Smooth muscle cell (in vitro differentiated cells): ENCODE data around the gene PDE2A. TPM values are rescaled to one million over a fixed set of nuclear protein-coding genes. Genes with fewer than 3 reads are reported as not detected.
"Not testable (repeated sequence)": the region's sequence is repeated elsewhere in the genome, so short reads cannot be mapped to it uniquely, and the experiment has no call there.

ENCODE experiments used
- DNase-seq: peaks from one replicate; lab custom pipeline; 2025; ENCODE audit not compliant: unreplicated experiment; lab: John Stamatoyannopoulos, UW
- H2AFZ ChIP-seq: fragments of 200-600 bp; sonication (generic); 2 replicates; pipeline ENCODE4 v1.6.0; 2016; ENCODE audit warnings: antibody characterized with exemption, low read depth, mild to moderate bottlenecking
- H3F3A ChIP-seq: fragments of 200-600 bp; sonication (generic); 2 replicates; pipeline ENCODE4 v1.6.0; 2017; ENCODE audit warnings: antibody characterized with exemption, low read depth
- H3K27ac ChIP-seq: fragments of 200-600 bp; sonication (generic); 2 replicates; pipeline ENCODE4 v1.5.1; 2016; ENCODE audit warnings: low read depth, mild to moderate bottlenecking
- H3K27me3 ChIP-seq: fragments of 200-600 bp; sonication (generic); 2 replicates; pipeline ENCODE4 v1.6.1; 2016; ENCODE audit warnings: low read depth, mild to moderate bottlenecking
- H3K36me3 ChIP-seq: fragments of 200-600 bp; sonication (generic); 2 replicates; pipeline ENCODE4 v1.5.1; 2016; ENCODE audit warnings: low read depth
- H3K4me1 ChIP-seq: fragments of 200-600 bp; sonication (generic); 2 replicates; pipeline ENCODE4 v1.5.1; 2016; ENCODE audit warnings: low read depth
- H3K4me2 ChIP-seq: fragments of 200-600 bp; sonication (generic); 2 replicates; pipeline ENCODE4 v1.6.0; 2016; ENCODE audit warnings: mild to moderate bottlenecking
- H3K4me3 ChIP-seq: fragments of 200-600 bp; sonication (generic); 2 replicates; pipeline ENCODE4 v1.5.1; 2016; ENCODE audit warnings: mild to moderate bottlenecking
- H3K79me2 ChIP-seq: fragments of 200-600 bp; sonication (generic); 2 replicates; pipeline ENCODE4 v1.6.0; 2016; ENCODE audit warnings: low read depth, mild to moderate bottlenecking
- H3K9ac ChIP-seq: fragments of 200-600 bp; sonication (generic); 2 replicates; pipeline ENCODE4 v1.6.0; 2016; ENCODE audit warnings: low read depth
- H3K9me3 ChIP-seq: fragments of 200-600 bp; sonication (generic); replicated peaks from 2 replicates; pipeline ENCODE4 v1.5.1; 2016; ENCODE audit warnings: low read depth
- H4K20me1 ChIP-seq: fragments of 200-600 bp; sonication (generic); 2 replicates; pipeline ENCODE4 v1.6.0; 2016; ENCODE audit warnings: low read depth
- WGBS: methylation state at CpG from one replicate; pipeline ENCODE4 v1.1.7; 2016; ENCODE audit warnings: low lambda C conversion rate; 5-methylcytosine and 5-hydroxymethylcytosine counted together
- polyA plus RNA-seq: library from polyadenylated mRNA; unstranded; fragments of >200 nt; fragmentation: Nextera tagmentation; extraction: Ambion mirVana; gene quantifications from 2 replicates; pipeline ENCODE4 v1.2.1, GENCODE V29; 2016
- total RNA-seq: library from RNA; depleted of rRNA; stranded (reverse); fragments of >200 nt; gene quantifications from 2 replicates; pipeline ENCODE4 v1.2.3, GENCODE V29; 2014
- TF ChIP-seq, protein P1 (sequence below): fragments of 200-600 bp; sonication (generic); IDR thresholded peaks from 2 replicates; pipeline ENCODE4 v1.5.1; 2017; ENCODE audit warnings: borderline replicate concordance, mild to moderate bottlenecking, antibody characterized with exemption; ENCODE audit not compliant: insufficient read depth, poor library complexity, severe bottlenecking

PDE2A gene
- total and polyA plus RNA-seq, 2 experiments from 2014 or later: 1.0 TPM; not detected in 1

- Histone ChIP-seq H3K9me3 (no peaks in the 10 kb centered on the region), H3F3A (peaks cover 2% of the 10 kb centered on the region), H3K36me3 (no peaks in the 10 kb centered on the region), H3K4me2 (no peak overlapping the region), H3K79me2 (no peaks in the 10 kb centered on the region), H3K27me3 (no peaks in the 10 kb centered on the region), H3K4me3 (no peak overlapping the region), H3K4me1 (peaks cover 8% of the 10 kb centered on the region), H2AFZ (no peak overlapping the region), H3K9ac (no peak overlapping the region), H3K27ac (peak overlapping the region; percentile 83), H4K20me1 (no peaks in the 10 kb centered on the region)
- TF ChIP-seq, protein P1, sequence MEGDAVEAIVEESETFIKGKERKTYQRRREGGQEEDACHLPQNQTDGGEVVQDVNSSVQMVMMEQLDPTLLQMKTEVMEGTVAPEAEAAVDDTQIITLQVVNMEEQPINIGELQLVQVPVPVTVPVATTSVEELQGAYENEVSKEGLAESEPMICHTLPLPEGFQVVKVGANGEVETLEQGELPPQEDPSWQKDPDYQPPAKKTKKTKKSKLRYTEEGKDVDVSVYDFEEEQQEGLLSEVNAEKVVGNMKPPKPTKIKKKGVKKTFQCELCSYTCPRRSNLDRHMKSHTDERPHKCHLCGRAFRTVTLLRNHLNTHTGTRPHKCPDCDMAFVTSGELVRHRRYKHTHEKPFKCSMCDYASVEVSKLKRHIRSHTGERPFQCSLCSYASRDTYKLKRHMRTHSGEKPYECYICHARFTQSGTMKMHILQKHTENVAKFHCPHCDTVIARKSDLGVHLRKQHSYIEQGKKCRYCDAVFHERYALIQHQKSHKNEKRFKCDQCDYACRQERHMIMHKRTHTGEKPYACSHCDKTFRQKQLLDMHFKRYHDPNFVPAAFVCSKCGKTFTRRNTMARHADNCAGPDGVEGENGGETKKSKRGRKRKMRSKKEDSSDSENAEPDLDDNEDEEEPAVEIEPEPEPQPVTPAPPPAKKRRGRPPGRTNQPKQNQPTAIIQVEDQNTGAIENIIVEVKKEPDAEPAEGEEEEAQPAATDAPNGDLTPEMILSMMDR: no peak
- WGBS: 74% methylated on average over 6 of the region's 6 CpGs
- no peak for DNase-seq
Observed at GRCh38 chr11:72568861-72569260, 105.4 kb downstream of the PDE2A start.

- H2AFZ ChIP-seq: no peak overlapping the region
- H3K79me2 ChIP-seq: no peaks in the 10 kb centered on the region
- no peaks in the 10 kb centered on the region for H3K27me3 ChIP-seq
- H3K4me1 ChIP-seq: no peaks in the 10 kb centered on the region
- H3F3A ChIP-seq: no peaks in the 10 kb centered on the region
- DNase-seq: no peak
- TF ChIP-seq, protein P1: no peak
- H4K20me1 ChIP-seq: no peaks in the 10 kb centered on the region
- H3K9ac ChIP-seq: no peak overlapping the region
- no peaks in the 10 kb centered on the region for H3K9me3 ChIP-seq
- WGBS: 88% methylated on average over 3 of the region's 3 CpGs
- H3K27ac ChIP-seq: no peak overlapping the region
- no peaks in the 10 kb centered on the region for H3K36me3 ChIP-seq
- H3K4me2 ChIP-seq: no peak overlapping the region
- no peak overlapping the region for H3K4me3 ChIP-seq
Observed at GRCh38 chr11:72562431-72562830, 111.8 kb downstream of the PDE2A start.

DNA sequence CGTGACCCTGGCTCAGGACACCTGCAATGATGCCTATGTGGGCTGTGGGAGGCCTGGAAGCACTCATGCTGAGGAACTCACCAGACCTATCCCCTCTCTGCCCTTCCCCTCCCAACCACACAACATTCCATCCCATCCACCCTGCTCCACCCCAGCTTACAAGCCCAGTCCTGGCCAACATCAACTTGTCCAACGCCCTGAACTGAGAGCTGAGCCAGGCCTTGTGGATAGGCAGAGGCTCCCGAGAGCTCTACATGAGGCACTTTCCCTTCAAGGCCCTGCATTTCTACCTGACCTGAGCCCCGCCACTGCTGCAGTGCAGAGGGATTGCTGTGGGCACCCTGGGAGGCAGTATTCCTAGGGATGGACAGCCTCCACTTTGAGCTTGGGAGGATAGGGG, 112.4 kb downstream of the PDE2A start:
- 58% methylated on average over 4 of the region's 4 CpGs for WGBS
- Histone ChIP-seq H4K20me1 (no peaks in the 10 kb centered on the region), H3F3A (no peaks in the 10 kb centered on the region), H3K79me2 (no peaks in the 10 kb centered on the region), H3K9ac (no peak overlapping the region), H3K27ac (no peak overlapping the region), H3K36me3 (no peaks in the 10 kb centered on the region), H3K4me3 (no peak overlapping the region), H3K4me2 (no peak overlapping the region), H2AFZ (no peak overlapping the region), H3K27me3 (no peaks in the 10 kb centered on the region), H3K4me1 (no peaks in the 10 kb centered on the region), H3K9me3 (no peaks in the 10 kb centered on the region)
- TF ChIP-seq, protein P1: no peak
- no peak for DNase-seq

GRCh38 chr11:72560864-72561263, 113.4 kb downstream of the PDE2A start:
- 47% methylated on average over 15 of the region's 15 CpGs for WGBS
- not testable (repeated sequence) for H3K27ac ChIP-seq, H4K20me1 ChIP-seq, H2AFZ ChIP-seq, H3K36me3 ChIP-seq, H3K4me2 ChIP-seq, H3K4me1 ChIP-seq, H3K9ac ChIP-seq, H3K27me3 ChIP-seq, DNase-seq, H3K4me3 ChIP-seq, H3F3A ChIP-seq, H3K9me3 ChIP-seq, H3K79me2 ChIP-seq
